GM12864 (cell line): ENCODE measurements around the gene NCOR2.
A peak's percentile ranks its signal among the peaks of the same experiment; 100 is the strongest.

Experiments used
- DNase-seq: peaks from one replicate; pipeline ENCODE4 v3.0.0-alpha.2; 2011; ENCODE audit warnings: low read depth
- H3K4me3 ChIP-seq: 2 replicates; pipeline ENCODE4 v1.5.1; 2011; ENCODE audit warnings: mild to moderate bottlenecking, low read depth, low read length, control low read depth
- TF ChIP-seq, protein P1 (sequence below): IDR thresholded peaks from 2 replicates; pipeline ENCODE4 v1.5.1; 2011; ENCODE audit warnings: low read depth, mild to moderate bottlenecking, moderate library complexity, low read length, control low read depth, inconsistent platforms; ENCODE audit errors: missing control alignments

NCOR2 gene

DNA sequence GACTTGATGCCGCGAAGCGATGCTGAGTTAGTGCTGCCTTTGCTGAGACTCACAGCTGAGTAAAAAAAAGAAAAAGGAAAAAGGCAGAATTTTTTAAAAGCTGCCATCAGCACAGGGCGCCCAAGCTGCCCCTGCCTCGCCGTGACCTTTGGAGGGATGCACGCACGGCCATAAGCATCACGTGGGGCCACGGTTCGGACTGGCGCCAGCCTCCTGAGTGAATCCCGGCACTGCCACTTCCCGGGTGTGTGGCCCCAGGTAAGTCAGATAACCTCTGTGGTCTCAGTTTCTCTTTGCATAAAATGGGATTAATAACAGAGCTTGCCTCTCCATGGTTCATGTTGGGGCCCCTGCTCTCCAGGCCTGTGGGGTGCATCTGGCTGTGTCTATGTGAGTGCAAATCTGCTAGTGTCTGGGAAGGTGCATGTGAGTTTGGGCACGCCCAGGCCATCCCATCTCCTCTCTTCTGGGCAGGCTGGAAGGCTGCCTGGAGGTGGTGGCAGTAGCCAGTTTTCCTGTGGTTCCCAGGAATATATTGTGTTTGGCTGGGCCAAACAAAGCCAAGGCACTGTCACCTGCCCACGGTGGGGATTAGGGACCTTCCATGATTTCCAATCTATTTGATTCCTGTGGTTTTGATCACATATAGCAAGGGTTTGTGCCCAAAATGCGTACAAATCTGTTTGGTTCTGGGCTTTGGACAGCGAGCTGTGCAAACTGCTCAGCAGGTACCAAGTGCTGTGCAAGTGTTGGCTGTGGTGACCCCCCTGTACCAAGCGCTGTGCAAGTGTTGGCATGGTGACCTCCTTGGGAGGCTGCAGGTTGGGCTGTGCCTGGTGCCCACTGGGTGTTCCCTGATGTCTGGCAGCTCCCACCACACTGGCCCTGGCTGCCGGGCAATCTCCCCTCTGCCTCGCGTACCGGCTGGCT, 43.5 kb upstream of the NCOR2 start:
- DNase-seq = no peak
- TF ChIP-seq, protein P1, sequence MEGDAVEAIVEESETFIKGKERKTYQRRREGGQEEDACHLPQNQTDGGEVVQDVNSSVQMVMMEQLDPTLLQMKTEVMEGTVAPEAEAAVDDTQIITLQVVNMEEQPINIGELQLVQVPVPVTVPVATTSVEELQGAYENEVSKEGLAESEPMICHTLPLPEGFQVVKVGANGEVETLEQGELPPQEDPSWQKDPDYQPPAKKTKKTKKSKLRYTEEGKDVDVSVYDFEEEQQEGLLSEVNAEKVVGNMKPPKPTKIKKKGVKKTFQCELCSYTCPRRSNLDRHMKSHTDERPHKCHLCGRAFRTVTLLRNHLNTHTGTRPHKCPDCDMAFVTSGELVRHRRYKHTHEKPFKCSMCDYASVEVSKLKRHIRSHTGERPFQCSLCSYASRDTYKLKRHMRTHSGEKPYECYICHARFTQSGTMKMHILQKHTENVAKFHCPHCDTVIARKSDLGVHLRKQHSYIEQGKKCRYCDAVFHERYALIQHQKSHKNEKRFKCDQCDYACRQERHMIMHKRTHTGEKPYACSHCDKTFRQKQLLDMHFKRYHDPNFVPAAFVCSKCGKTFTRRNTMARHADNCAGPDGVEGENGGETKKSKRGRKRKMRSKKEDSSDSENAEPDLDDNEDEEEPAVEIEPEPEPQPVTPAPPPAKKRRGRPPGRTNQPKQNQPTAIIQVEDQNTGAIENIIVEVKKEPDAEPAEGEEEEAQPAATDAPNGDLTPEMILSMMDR = no peak
- H3K4me3 ChIP-seq = no peak overlapping the region

DNA sequence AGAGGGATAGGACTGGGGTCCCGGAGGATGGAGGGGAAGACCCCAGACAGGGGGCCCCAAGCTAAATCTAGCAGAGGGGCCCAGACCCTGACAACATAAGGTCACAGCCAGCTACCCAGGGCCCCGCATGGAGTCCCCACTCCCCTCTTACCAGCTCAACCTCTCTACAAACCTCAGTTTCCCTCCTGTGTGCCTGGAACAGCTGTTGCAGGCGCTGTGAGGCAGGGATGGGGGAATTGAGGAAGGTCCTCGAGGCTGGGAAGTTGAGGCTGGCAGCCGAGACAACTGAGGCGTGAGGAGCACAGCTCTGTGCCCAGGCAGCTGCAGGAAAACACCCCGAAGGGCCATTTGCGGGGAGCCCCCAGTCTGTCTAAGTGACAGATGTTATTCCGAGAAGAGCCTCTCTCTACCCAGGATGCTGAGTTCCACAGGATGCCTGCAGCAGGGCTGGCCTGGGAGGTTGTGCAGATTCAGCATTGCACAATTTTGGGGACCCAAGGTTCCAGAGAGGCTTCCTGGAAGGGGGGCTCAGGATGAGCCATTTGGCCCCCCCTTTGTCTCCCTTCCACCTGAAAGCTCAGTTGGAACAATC, 42.7 kb upstream of the NCOR2 start:
- TF ChIP-seq, protein P1 = no peak
- H3K4me3 ChIP-seq = no peak overlapping the region
- no peak for DNase-seq

DNA sequence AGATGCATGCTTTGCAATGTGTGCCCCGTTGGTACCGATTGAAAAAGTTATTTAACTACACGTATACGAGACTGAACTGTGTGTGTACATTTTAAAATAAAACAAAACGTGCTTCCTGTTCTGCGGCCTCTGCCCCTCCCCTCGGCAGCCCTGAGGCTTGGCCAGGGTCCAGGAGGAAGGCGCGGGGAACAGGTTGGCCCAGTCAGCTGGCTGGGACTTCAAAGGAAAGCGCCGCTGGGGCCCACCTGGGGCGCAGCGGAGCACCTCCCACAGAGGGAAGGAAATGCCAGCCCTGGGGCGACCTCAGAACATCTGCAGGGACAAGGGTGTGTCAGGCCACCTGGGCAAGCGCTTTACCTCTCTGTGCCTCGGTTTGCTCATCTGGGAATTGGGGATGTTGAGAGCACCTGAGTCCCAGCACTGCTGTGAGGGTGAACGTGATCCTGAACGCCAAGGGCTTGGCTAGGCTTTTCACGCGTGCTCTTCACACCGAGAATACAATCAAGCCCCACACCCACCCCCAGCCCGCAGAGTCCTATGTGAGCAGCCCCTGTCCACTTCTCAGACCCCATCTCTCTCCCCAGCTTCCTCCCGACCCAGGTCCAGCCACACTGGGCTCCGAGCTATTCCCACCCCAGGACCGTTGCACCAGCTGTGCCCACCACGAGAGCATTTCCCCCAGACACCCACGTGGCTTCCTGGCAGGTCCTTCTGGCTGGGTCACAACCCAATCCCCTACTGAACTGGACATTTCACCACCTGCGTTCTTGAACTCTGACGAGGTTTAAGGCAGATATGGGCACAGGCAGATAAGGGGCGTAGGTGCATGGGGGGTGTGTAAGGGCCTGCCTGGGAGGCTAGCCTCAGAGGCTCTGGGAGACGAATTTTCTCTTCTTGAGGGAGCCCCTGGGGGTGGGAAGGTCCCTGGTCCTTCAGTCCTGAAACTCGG, 41.9 kb upstream of the NCOR2 start:
- peak; percentile 41 for DNase-seq
- TF ChIP-seq, protein P1 = peak; percentile 30
- H3K4me3 ChIP-seq = no peak overlapping the region

DNA sequence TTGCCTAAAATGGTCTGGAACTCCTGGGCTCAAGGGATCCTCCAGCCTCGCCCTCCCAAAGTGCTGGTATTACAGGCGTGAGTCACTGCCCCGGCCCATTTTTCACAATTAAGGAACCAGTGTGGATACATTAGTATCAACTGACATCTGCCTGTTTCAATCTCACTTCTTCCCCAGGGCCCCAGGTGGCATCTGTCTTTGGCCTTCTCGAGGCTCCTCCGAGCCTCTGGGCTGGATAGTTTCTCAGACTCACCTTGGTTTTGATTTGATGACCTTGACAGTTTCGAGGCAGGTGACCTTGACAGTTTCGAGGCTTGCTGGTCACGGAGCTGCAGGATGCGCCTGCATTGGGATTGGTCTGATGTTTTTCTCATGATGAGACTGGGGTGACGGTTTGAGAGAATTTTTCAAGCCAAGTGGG, 41.0 kb upstream of the NCOR2 start:
- TF ChIP-seq, protein P1 = no peak
- no peak for DNase-seq
- H3K4me3 ChIP-seq = no peak overlapping the region

DNA sequence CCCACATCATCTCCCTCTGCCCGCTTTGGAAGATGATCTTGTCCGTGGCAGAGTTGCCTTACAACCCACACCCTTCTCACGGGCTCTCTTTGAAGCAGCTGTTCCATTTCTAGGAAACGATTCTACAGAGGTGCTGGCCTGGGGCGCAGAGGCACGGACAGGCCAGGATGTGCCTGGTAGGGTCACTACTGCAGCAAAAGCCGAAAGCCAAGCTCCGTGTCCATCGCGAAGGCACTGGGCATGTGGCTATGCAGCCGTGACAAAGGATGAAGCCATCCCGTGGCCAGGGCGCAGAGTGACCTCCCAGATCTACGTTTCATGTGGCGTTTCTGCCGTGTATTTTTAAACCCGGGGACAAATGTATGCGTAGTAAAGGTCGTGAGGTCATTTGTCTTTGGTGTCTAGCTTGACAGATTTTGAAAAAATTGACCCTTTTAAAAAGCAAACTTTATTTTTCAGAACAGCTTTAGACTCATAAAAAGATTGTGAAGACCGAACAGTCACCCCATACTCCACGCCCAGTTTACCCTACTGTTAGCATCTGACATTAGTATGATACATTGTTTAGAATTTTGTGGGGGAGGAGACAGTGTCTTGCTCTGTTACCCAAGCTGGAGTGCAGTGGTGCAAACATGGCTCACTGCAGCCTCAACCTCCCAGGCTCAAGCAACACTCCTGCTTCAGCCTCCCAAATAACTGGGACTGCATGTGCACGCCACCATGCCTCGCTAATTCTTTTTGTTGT, 40.4 kb upstream of the NCOR2 start:
- H3K4me3 ChIP-seq = no peak overlapping the region
- no peak for DNase-seq
- TF ChIP-seq, protein P1 = no peak

DNA sequence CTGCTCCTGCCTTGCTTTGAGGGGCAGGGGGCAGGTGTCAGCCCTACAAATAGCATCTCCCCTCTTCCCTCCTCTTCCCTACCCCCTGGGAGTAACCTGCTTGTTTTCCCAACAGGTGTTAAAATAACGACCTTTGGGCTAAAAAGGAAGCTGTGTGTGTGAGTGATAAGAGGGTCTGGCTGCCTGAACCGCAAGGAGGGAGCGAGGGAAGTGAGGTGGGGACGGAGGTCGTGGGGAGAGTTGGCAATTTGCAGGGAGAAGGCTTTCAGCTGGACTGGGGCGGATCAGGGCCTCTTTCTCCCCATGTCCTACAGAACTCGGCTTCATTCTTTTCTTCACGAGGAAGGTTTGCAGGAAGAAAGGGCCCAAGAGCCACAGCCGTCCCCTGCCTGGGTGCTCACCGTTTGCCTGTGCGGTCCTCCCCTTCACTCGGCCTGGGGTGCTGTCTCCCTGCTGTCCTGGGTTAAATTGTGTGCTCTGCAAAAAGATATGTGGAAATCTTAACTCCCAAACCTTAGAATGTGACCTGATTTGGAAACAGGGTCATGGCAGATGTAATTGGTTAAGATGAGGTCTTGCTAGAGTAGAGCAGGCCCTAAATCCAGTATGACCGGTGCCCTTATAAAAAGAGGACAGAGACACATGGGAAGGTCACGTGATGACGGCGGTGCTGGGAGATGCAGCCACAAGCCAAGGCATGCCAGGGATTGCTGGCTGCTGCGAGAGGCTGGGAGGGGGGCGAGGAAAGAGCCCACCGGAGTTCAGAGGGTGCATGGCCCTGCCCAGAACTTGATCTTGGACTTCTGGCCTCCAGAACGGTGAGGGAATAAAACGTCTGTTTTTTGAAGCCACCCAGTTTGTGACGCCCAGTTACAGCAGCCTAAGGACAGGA, 38.7 kb upstream of the NCOR2 start:
- no peak for DNase-seq
- H3K4me3 ChIP-seq = no peak overlapping the region
- TF ChIP-seq, protein P1 = no peak
